ENCODE data around the gene RBM4.
"Not testable (repeated sequence)": the region's sequence is repeated elsewhere in the genome, so short reads cannot be mapped to it uniquely, and the experiment has no call there.

RBM4 gene

GRCh38 chr11:66636411-66636810, 2.1 kb upstream of the RBM4 start:
- Histone ChIP-seq H3K27me3 (ENCODE audit: control insufficient read depth, insufficient read depth, low read length) (no peaks in the 10 kb centered on the region), H3K4me3 (ENCODE audit: low read depth, low read length) (no peak overlapping the region), H3K9ac (ENCODE audit: low read length) (no peak overlapping the region), H3K4me1 (ENCODE audit: control insufficient read depth, insufficient read depth, low read length) (peaks cover 29% of the 10 kb centered on the region), H3K27ac (ENCODE audit: low read depth, low read length) (no peak overlapping the region), H3K36me3 (ENCODE audit: control insufficient read depth, insufficient read depth, low read length) (peaks cover 58% of the 10 kb centered on the region), H3K9me3 (ENCODE audit: control insufficient read depth, insufficient read depth, low read depth, low read length) (no peaks in the 10 kb centered on the region)

- peak overlapping the region; percentile 59 for H3K4me3 ChIP-seq (ENCODE audit: low read depth, low read length)
- H3K36me3 ChIP-seq (ENCODE audit: control insufficient read depth, insufficient read depth, low read length) = peaks cover 60% of the 10 kb centered on the region
- H3K9ac ChIP-seq (ENCODE audit: low read length) = peak overlapping the region; percentile 84
- H3K27me3 ChIP-seq (ENCODE audit: control insufficient read depth, insufficient read depth, low read length) = no peaks in the 10 kb centered on the region
- peaks cover 39% of the 10 kb centered on the region for H3K4me1 ChIP-seq (ENCODE audit: control insufficient read depth, insufficient read depth, low read length)
- H3K27ac ChIP-seq (ENCODE audit: low read depth, low read length) = peak overlapping the region; percentile 74
- H3K9me3 ChIP-seq (ENCODE audit: control insufficient read depth, insufficient read depth, low read depth, low read length) = no peaks in the 10 kb centered on the region
Measured at GRCh38 chr11:66637557-66638176, 836 bp upstream of the RBM4 start.

- Histone ChIP-seq H3K4me3 (ENCODE audit: low read depth, low read length) (peak overlapping the region; percentile 89), H3K27me3 (ENCODE audit: control insufficient read depth, insufficient read depth, low read length) (no peaks in the 10 kb centered on the region), H3K9me3 (ENCODE audit: control insufficient read depth, insufficient read depth, low read depth, low read length) (no peaks in the 10 kb centered on the region), H3K36me3 (ENCODE audit: control insufficient read depth, insufficient read depth, low read length) (peaks cover 65% of the 10 kb centered on the region), H3K4me1 (ENCODE audit: control insufficient read depth, insufficient read depth, low read length) (peaks cover 47% of the 10 kb centered on the region), H3K9ac (ENCODE audit: low read length) (peak overlapping the region; percentile 98), H3K27ac (ENCODE audit: low read depth, low read length) (peak overlapping the region; percentile 91)
Measured at GRCh38 chr11:66639066-66639813, 737 bp downstream of the RBM4 start.

- Histone ChIP-seq H3K4me3 (ENCODE audit: low read depth, low read length) (peak overlapping the region; percentile 89), H3K36me3 (ENCODE audit: control insufficient read depth, insufficient read depth, low read length) (peaks cover 66% of the 10 kb centered on the region), H3K4me1 (ENCODE audit: control insufficient read depth, insufficient read depth, low read length) (peaks cover 47% of the 10 kb centered on the region)
- not testable (repeated sequence) for H3K9me3 ChIP-seq (ENCODE audit: control insufficient read depth, insufficient read depth, low read depth, low read length); H3K27me3 ChIP-seq (ENCODE audit: control insufficient read depth, insufficient read depth, low read length); H3K9ac ChIP-seq (ENCODE audit: low read length); H3K27ac ChIP-seq (ENCODE audit: low read depth, low read length)
Measured at GRCh38 chr11:66639814-66640340, 1.4 kb downstream of the RBM4 start.

GRCh38 chr11:66641834-66642233, 3.3 kb downstream of the RBM4 start:
- peaks cover 47% of the 10 kb centered on the region for H3K4me1 ChIP-seq (ENCODE audit: control insufficient read depth, insufficient read depth, low read length)
- peaks cover 79% of the 10 kb centered on the region for H3K36me3 ChIP-seq (ENCODE audit: control insufficient read depth, insufficient read depth, low read length)

DNA sequence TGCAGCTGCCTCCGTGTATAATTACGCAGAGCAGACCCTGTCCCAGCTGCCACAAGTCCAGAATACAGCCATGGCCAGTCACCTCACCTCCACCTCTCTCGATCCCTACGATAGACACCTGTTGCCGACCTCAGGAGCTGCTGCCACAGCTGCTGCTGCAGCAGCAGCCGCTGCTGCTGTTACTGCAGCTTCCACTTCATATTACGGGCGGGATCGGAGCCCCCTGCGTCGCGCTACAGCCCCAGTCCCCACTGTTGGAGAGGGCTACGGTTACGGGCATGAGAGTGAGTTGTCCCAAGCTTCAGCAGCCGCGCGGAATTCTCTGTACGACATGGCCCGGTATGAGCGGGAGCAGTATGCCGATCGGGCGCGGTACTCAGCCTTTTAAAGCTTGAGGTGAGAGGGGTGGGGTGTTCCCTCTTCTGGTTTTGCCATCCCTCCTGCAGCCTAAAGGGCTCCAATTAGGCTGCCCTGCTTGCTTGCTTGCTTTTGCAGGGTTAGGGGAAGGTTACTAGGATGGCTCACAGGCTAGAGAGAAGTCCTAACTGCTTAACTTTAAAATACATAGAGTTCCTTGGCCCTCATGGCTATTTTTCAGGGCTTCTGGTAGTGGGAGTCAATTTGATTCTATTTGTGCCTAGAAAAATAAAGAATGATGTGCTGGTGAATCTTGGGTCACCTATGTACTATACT, 5.4 kb downstream of the RBM4 start:
- H3K27ac ChIP-seq (ENCODE audit: low read depth, low read length) = no peak overlapping the region
- H3K9ac ChIP-seq (ENCODE audit: low read length) = no peak overlapping the region
- H3K36me3 ChIP-seq (ENCODE audit: control insufficient read depth, insufficient read depth, low read length) = peaks cover 97% of the 10 kb centered on the region
- H3K4me1 ChIP-seq (ENCODE audit: control insufficient read depth, insufficient read depth, low read length) = peaks cover 38% of the 10 kb centered on the region
- no peak overlapping the region for H3K4me3 ChIP-seq (ENCODE audit: low read depth, low read length)
- H3K27me3 ChIP-seq (ENCODE audit: control insufficient read depth, insufficient read depth, low read length) = no peaks in the 10 kb centered on the region
- H3K9me3 ChIP-seq (ENCODE audit: control insufficient read depth, insufficient read depth, low read depth, low read length) = no peaks in the 10 kb centered on the region

More at GRCh38 chr11:66641834-66642233, 3.3 kb downstream of the RBM4 start:
- Histone ChIP-seq H3K27ac (ENCODE audit: low read depth, low read length) (no peak overlapping the region), H3K27me3 (ENCODE audit: control insufficient read depth, insufficient read depth, low read length) (no peaks in the 10 kb centered on the region), H3K9me3 (ENCODE audit: control insufficient read depth, insufficient read depth, low read depth, low read length) (no peaks in the 10 kb centered on the region), H3K9ac (ENCODE audit: low read length) (no peak overlapping the region), H3K4me3 (ENCODE audit: low read depth, low read length) (peak overlapping the region; percentile 89)

DNA sequence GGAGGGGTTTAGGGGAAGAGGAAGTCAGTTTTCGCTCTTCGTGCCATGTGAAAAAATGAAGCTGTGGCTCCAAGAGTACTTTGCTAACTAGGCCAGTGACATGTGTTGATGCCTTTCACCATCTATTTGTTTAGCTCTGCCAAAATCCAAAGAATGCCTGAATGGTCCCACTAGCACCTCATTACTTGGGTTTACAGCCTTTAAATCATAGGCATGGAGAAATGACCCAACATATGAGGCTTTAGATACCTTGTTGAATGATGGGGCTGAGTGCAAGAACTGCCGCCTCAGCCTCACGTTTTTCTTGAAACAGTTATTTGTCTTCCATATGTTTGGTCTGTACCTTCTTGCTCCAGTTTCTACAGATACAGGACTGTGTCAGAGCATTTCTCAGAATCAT, 8.3 kb downstream of the RBM4 start:
- H3K9ac ChIP-seq (ENCODE audit: low read length) = no peak overlapping the region
- H3K27ac ChIP-seq (ENCODE audit: low read depth, low read length) = no peak overlapping the region
- peaks cover 15% of the 10 kb centered on the region for H3K4me1 ChIP-seq (ENCODE audit: control insufficient read depth, insufficient read depth, low read length)
- no peak overlapping the region for H3K4me3 ChIP-seq (ENCODE audit: low read depth, low read length)
- peaks cover 92% of the 10 kb centered on the region for H3K36me3 ChIP-seq (ENCODE audit: control insufficient read depth, insufficient read depth, low read length)
- H3K27me3 ChIP-seq (ENCODE audit: control insufficient read depth, insufficient read depth, low read length) = no peaks in the 10 kb centered on the region
- H3K9me3 ChIP-seq (ENCODE audit: control insufficient read depth, insufficient read depth, low read depth, low read length) = no peaks in the 10 kb centered on the region; the same call in 1 of the 2 replicates

DNA sequence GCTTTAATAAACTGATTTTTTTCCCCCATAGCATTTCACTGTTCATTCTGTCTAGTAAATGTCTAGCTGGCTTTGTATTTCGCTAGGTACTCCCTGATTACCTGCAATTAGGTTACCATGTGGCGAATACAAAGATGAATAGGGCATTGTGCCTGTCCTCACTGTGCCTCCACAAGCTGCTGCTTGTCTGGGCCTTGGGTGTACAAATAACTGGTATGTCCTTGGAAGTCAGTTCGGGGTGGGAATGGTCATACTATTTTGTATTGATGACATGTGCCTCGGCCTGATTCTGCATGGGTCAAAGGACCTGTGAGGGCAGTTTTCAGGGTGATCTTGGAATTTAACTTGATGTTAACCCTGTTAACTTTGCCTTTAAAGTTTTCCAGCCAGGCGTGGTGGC, 11.4 kb downstream of the RBM4 start:
- H3K9me3 ChIP-seq (ENCODE audit: control insufficient read depth, insufficient read depth, low read depth, low read length) = no peaks in the 10 kb centered on the region; the same call in 1 of the 2 replicates
- no peaks in the 10 kb centered on the region for H3K4me1 ChIP-seq (ENCODE audit: control insufficient read depth, insufficient read depth, low read length)
- no peak overlapping the region for H3K27ac ChIP-seq (ENCODE audit: low read depth, low read length)
- peaks cover 79% of the 10 kb centered on the region for H3K36me3 ChIP-seq (ENCODE audit: control insufficient read depth, insufficient read depth, low read length)
- H3K4me3 ChIP-seq (ENCODE audit: low read depth, low read length) = no peak overlapping the region
- H3K27me3 ChIP-seq (ENCODE audit: control insufficient read depth, insufficient read depth, low read length) = no peaks in the 10 kb centered on the region
- H3K9ac ChIP-seq (ENCODE audit: low read length) = no peak overlapping the region

DNA sequence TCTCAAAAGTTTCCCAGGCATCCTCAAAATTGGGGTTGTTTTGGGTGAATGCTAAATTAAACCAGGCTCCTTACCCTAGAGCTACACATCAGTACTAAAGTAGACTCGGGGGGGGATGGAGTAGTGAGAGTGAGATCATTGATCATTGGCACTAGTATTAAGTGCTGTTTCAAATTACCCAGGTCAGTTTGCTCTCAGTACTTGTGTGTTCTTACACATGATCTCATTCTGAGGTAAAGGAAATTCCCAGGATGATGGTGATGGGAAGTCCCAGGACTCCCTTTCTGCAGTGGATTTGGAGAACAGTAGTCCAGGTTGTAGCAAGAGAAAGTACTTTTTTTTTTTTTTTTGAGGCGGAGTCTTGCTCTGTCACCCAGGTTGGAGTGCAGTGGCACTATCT, 12.5 kb downstream of the RBM4 start:
- Histone ChIP-seq H3K4me3 (ENCODE audit: low read depth, low read length) (no peak overlapping the region), H3K36me3 (ENCODE audit: control insufficient read depth, insufficient read depth, low read length) (peaks cover 71% of the 10 kb centered on the region), H3K27ac (ENCODE audit: low read depth, low read length) (no peak overlapping the region), H3K4me1 (ENCODE audit: control insufficient read depth, insufficient read depth, low read length) (no peaks in the 10 kb centered on the region), H3K27me3 (ENCODE audit: control insufficient read depth, insufficient read depth, low read length) (no peaks in the 10 kb centered on the region), H3K9ac (ENCODE audit: low read length) (no peak overlapping the region), H3K9me3 (ENCODE audit: control insufficient read depth, insufficient read depth, low read depth, low read length) (no peaks in the 10 kb centered on the region; the same call in 1 of the 2 replicates)

DNA sequence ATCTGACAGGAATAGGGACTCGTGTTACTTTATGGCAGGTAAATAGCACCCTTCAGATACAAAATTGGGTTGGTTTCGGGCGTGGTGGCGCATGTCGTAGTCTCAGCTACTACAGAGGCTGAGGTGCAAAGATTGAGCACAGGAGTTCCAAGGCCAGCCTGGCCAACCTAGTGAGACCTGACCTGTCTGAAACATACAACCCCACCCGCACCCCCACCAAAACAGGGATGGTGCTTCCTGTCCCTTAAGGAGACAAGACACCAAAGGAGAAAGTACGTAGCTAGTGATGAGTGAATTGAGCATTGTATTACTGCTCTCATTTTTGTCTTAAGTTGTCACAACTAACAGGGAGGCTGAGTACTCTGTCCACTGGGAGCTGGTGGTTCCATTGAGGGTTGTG, 14.1 kb downstream of the RBM4 start:
- no peak overlapping the region for H3K9ac ChIP-seq (ENCODE audit: low read length)
- no peaks in the 10 kb centered on the region for H3K4me1 ChIP-seq (ENCODE audit: control insufficient read depth, insufficient read depth, low read length)
- no peak overlapping the region for H3K4me3 ChIP-seq (ENCODE audit: low read depth, low read length)
- no peaks in the 10 kb centered on the region; the same call in 1 of the 2 replicates for H3K9me3 ChIP-seq (ENCODE audit: control insufficient read depth, insufficient read depth, low read depth, low read length)
- no peaks in the 10 kb centered on the region for H3K27me3 ChIP-seq (ENCODE audit: control insufficient read depth, insufficient read depth, low read length)
- H3K27ac ChIP-seq (ENCODE audit: low read depth, low read length) = no peak overlapping the region
- peaks cover 64% of the 10 kb centered on the region for H3K36me3 ChIP-seq (ENCODE audit: control insufficient read depth, insufficient read depth, low read length)

GRCh38 chr11:66653123-66653522, 14.6 kb downstream of the RBM4 start:
- peaks cover 61% of the 10 kb centered on the region for H3K36me3 ChIP-seq (ENCODE audit: control insufficient read depth, insufficient read depth, low read length)
- no peaks in the 10 kb centered on the region for H3K27me3 ChIP-seq (ENCODE audit: control insufficient read depth, insufficient read depth, low read length)
- H3K9me3 ChIP-seq (ENCODE audit: control insufficient read depth, insufficient read depth, low read depth, low read length) = no peaks in the 10 kb centered on the region; the same call in 1 of the 2 replicates
- H3K4me1 ChIP-seq (ENCODE audit: control insufficient read depth, insufficient read depth, low read length) = no peaks in the 10 kb centered on the region
- no peak overlapping the region for H3K4me3 ChIP-seq (ENCODE audit: low read depth, low read length)
- no peak overlapping the region for H3K9ac ChIP-seq (ENCODE audit: low read length)
- H3K27ac ChIP-seq (ENCODE audit: low read depth, low read length) = no peak overlapping the region

Data from HUES6 (cell line).